ENCODE results near the gene PTEN.

PTEN gene

GRCh38 chr10:87979847-87980246 is 116.4 kb downstream of the PTEN start:
- no peaks in the 10 kb centered on the region for H3K9me3 ChIP-seq
- H3K4me1 ChIP-seq: no peaks in the 10 kb centered on the region
- H3K36me3 ChIP-seq: no peaks in the 10 kb centered on the region
- no peak overlapping the region for H3K4me3 ChIP-seq (ENCODE audit: low read depth, low read length)
- no peaks in the 10 kb centered on the region for H3K27me3 ChIP-seq
- TF ChIP-seq, protein P1, sequence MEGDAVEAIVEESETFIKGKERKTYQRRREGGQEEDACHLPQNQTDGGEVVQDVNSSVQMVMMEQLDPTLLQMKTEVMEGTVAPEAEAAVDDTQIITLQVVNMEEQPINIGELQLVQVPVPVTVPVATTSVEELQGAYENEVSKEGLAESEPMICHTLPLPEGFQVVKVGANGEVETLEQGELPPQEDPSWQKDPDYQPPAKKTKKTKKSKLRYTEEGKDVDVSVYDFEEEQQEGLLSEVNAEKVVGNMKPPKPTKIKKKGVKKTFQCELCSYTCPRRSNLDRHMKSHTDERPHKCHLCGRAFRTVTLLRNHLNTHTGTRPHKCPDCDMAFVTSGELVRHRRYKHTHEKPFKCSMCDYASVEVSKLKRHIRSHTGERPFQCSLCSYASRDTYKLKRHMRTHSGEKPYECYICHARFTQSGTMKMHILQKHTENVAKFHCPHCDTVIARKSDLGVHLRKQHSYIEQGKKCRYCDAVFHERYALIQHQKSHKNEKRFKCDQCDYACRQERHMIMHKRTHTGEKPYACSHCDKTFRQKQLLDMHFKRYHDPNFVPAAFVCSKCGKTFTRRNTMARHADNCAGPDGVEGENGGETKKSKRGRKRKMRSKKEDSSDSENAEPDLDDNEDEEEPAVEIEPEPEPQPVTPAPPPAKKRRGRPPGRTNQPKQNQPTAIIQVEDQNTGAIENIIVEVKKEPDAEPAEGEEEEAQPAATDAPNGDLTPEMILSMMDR (IDR thresholded peaks at IDR 0.05; ENCODE audit: low read depth, low read length): no peak
- no peak for DNase-seq

GRCh38 chr10:87983716-87984115 is 120.3 kb downstream of the PTEN start:
- H3K36me3 ChIP-seq: no peaks in the 10 kb centered on the region
- H3K4me1 ChIP-seq: no peaks in the 10 kb centered on the region
- H3K9me3 ChIP-seq: no peaks in the 10 kb centered on the region
- no peaks in the 10 kb centered on the region for H3K27me3 ChIP-seq
- TF ChIP-seq, protein P1 (IDR thresholded peaks at IDR 0.05; ENCODE audit: low read depth, low read length): no peak
- H3K4me3 ChIP-seq (ENCODE audit: low read depth, low read length): no peak overlapping the region
- DNase-seq: no peak

DNA sequence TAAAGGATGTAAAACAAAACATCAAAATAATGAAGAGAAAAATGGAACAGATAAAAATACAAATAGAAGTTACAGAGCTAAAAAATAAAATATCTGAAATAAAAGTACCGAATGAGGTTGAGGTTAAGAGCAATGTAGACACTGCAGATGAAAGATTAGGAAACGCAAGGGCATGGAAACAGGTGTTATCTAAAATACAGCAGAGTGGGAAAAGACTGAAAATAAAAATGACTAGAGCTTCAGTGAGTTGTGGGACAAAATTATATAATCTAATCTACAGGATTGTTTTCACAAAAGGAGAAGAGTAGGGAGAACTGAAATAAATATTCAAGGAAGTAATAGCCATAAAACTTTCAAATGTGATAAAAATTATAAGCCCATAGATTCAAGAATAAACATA is 123.8 kb downstream of the PTEN start:
- Histone ChIP-seq H3K9me3 (no peaks in the 10 kb centered on the region), H3K4me1 (no peaks in the 10 kb centered on the region), H3K4me3 (ENCODE audit: low read depth, low read length) (no peak overlapping the region), H3K36me3 (no peaks in the 10 kb centered on the region), H3K27me3 (no peaks in the 10 kb centered on the region)
- DNase-seq: no peak
- TF ChIP-seq, protein P1 (IDR thresholded peaks at IDR 0.05; ENCODE audit: low read depth, low read length): no peak

DNA sequence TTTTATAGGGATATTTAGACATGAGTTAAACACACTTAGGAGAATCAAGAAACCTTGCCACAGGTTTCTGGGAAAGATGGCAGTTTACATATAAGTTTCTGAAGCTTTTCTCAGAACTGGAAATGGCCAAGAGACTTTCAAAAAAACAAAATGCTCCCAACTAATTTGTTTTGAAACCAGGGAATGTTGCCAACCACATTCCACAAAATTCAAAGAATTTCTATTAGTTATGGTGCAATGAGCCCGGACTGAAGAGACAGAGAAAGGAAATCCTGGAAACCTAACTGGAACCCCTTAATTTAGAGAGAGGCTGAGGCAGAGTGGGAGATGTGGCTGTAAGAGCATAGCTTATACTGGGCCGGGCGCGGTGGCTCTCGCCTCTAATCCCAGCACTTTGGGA is 128.5 kb downstream of the PTEN start:
- DNase-seq: no peak
- no peaks in the 10 kb centered on the region for H3K4me1 ChIP-seq
- TF ChIP-seq, protein P1 (IDR thresholded peaks at IDR 0.05; ENCODE audit: low read depth, low read length): no peak
- no peaks in the 10 kb centered on the region for H3K9me3 ChIP-seq
- no peaks in the 10 kb centered on the region for H3K27me3 ChIP-seq
- no peaks in the 10 kb centered on the region for H3K36me3 ChIP-seq
- H3K4me3 ChIP-seq (ENCODE audit: low read depth, low read length): no peak overlapping the region

DNA sequence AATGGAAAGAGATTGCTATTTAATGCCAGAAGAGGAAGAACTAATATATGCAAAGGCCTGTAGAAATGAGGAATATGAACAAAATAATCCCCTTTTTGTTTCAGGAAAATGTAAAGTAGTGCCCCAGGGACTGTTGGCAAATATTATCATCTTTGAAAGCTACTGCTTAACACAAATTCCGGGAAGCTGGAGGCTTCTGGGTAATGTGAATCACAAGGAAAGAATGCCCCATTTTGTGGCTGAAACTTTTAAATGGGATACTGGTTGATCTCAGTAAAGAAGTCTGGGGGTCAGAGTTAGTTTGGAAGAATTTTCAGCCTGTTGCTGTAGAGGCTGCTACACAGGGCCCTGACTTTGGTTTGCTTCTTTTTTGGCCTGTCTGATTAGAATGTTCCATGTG is 141.0 kb downstream of the PTEN start:
- no peak for DNase-seq
- Histone ChIP-seq H3K27me3 (no peaks in the 10 kb centered on the region), H3K4me3 (ENCODE audit: low read depth, low read length) (no peak overlapping the region), H3K36me3 (no peaks in the 10 kb centered on the region), H3K9me3 (no peaks in the 10 kb centered on the region), H3K4me1 (no peaks in the 10 kb centered on the region)
- TF ChIP-seq, protein P1 (IDR thresholded peaks at IDR 0.05; ENCODE audit: low read depth, low read length): no peak

DNA sequence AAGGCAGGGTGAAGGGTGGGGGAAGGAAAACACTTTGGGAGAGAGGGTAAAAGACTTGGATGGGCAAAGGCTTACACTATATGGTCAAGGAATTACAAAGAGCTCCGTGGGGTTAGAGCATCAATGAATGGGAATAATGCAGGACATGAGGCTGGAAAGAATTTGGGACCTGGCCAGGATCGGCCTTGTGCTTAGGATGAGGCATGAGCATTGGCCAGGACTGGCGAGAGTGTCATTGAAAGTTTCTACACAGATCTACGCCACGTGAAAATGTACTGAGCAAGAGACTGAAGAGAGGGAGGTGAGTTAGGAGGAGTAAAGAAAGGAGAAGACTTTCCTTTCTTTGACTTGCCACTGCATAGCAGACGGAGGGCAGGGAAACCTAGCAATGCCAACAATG is 142.8 kb downstream of the PTEN start:
- DNase-seq: no peak
- Histone ChIP-seq H3K4me3 (ENCODE audit: low read depth, low read length) (no peak overlapping the region), H3K36me3 (no peaks in the 10 kb centered on the region), H3K9me3 (no peaks in the 10 kb centered on the region), H3K27me3 (no peaks in the 10 kb centered on the region), H3K4me1 (no peaks in the 10 kb centered on the region)
- TF ChIP-seq, protein P1 (IDR thresholded peaks at IDR 0.05; ENCODE audit: low read depth, low read length): no peak

Data from BE2C (cell line).